ENCODE measurements around the gene DYNC1I1. TPM values are rescaled to one million over a fixed set of nuclear protein-coding genes. Genes with fewer than 3 reads are reported as not detected.

DYNC1I1 gene
- total and polyA plus RNA-seq, 10 donors = 0.21 to 7.5 (median 0.86) TPM

DNA sequence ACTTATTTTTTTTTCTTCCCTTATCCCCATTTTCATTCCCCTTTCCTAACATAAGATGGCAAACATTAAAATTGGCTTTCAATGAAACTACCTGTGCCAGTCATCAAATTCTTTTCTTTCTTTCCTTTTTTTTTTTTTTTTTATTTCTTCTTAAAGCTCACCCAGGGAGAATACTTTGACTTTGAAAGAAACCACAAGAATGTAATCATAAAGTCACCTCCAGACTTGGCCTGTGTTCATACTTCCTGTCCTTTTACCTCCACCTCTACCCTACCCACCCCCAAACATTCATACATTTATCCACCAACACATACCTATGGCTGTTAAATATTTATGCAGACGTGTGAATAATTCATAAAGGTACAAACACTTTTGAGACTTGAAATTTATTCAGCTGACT lies 295.0 kb downstream of the DYNC1I1 start:
- H3K4me1 ChIP-seq = no peaks in the 10 kb centered on the region
- no peaks in the 10 kb centered on the region for H3K9me3 ChIP-seq
- no peaks in the 10 kb centered on the region for H3K36me3 ChIP-seq
- peaks cover 0 to 10% (median 0%) of the 10 kb centered on the region in 7 donors for H3K27me3 ChIP-seq (replicated peaks in 1 of 7)
- TF ChIP-seq CTCF (IDR thresholded peaks at IDR 0.05 in 8 of 11, conservative IDR thresholded peaks at IDR 0.05 in 3 of 11) = no peak
- no peak for TF ChIP-seq POLR2A (IDR thresholded peaks at IDR 0.05)
- intact Hi-C loops (cut with DNase I; ENCODE audit: low total_unique reads) = no loop called here
- WGBS, 5 donors = 53 to 75% (median 66%) methylated on average over 1 of the region's 1 CpG
- no peak overlapping the region for H3K27ac ChIP-seq
- H3K4me3 ChIP-seq = no peak overlapping the region
- DNase-seq = no peak

- no peak overlapping the region for H3K4me3 ChIP-seq
- 75 to 85% (median 83%) methylated on average over 3 of the region's 3 CpGs for WGBS, 5 donors
- no peaks in the 10 kb centered on the region for H3K9me3 ChIP-seq
- H3K27me3 ChIP-seq (replicated peaks in 1 of 7) = peaks cover 0 to 10% (median 0%) of the 10 kb centered on the region in 7 donors
- H3K27ac ChIP-seq = no peak overlapping the region
- H3K4me1 ChIP-seq = no peaks in the 10 kb centered on the region
- H3K36me3 ChIP-seq = no peaks in the 10 kb centered on the region
- no peak for TF ChIP-seq POLR2A (IDR thresholded peaks at IDR 0.05)
- no peak for TF ChIP-seq POLR2AphosphoS5 (IDR thresholded peaks at IDR 0.05)
- TF ChIP-seq CTCF (IDR thresholded peaks at IDR 0.05 in 8 of 11, conservative IDR thresholded peaks at IDR 0.05 in 3 of 11) = no peak
- DNase-seq = no peak
- intact Hi-C loops (cut with DNase I; ENCODE audit: low total_unique reads) = no loop called here
Measured at GRCh38 chr7:96069401-96069800, 297.0 kb downstream of the DYNC1I1 start.

- H3K27me3 ChIP-seq (replicated peaks in 1 of 7) = peaks cover 0 to 40% (median 16%) of the 10 kb centered on the region in 7 donors
Measured at GRCh38 chr7:96074871-96075270, 302.5 kb downstream of the DYNC1I1 start.

More at GRCh38 chr7:96074871-96075270, 302.5 kb downstream of the DYNC1I1 start:
- DNase-seq = no peak
- intact Hi-C loops (cut with DNase I; ENCODE audit: low total_unique reads) = loop anchor here (5.0 kb wide), 1 partner anchor 952 kb away; no protein-coding TSS in a partner anchor
- Histone ChIP-seq H3K36me3 (no peaks in the 10 kb centered on the region), H3K4me1 (peaks cover 0 to 17% (median 10%) of the 10 kb centered on the region in 6 donors), H3K9me3 (no peaks in the 10 kb centered on the region), H3K27ac (no peak overlapping the region), H3K4me3 (no peak overlapping the region)
- WGBS, 5 donors = 57 to 73% (median 67%) methylated on average over 1 of the region's 1 CpG
- TF ChIP-seq CTCF (IDR thresholded peaks at IDR 0.05 in 8 of 11, conservative IDR thresholded peaks at IDR 0.05 in 3 of 11) (no peak), POLR2A (IDR thresholded peaks at IDR 0.05) (no peak), POLR2AphosphoS5 (IDR thresholded peaks at IDR 0.05) (no peak)
